ENCODE data around the gene IFNA13. TPM values are rescaled to one million over a fixed set of nuclear protein-coding genes. Genes with fewer than 3 reads are reported as not detected.

The IFNA13 gene
- total and polyA plus RNA-seq, 2 of the 13 experiments (the other 11 are each of a cell fraction or from before 2014, with no cell fraction given), result not detected

GRCh38 chr9:21334701-21335632, 32.9 kb downstream of the IFNA13 start, which contains the start of gene KLHL9 (continued):
- no peak for TF ChIP-seq ZNF609 (CRISPR knock-in tag; IDR thresholded peaks at IDR 0.05; ENCODE audit: borderline replicate concordance)
- no peak for TF ChIP-seq ZNF318 (CRISPR knock-in tag; IDR thresholded peaks at IDR 0.05)
- no peak for TF ChIP-seq NFKBIZ (CRISPR knock-in tag; IDR thresholded peaks at IDR 0.05)
- TF ChIP-seq CHD4 (IDR thresholded peaks at IDR 0.05; ENCODE audit: borderline replicate concordance, low read length), result no peak
- TF ChIP-seq, protein P1, sequence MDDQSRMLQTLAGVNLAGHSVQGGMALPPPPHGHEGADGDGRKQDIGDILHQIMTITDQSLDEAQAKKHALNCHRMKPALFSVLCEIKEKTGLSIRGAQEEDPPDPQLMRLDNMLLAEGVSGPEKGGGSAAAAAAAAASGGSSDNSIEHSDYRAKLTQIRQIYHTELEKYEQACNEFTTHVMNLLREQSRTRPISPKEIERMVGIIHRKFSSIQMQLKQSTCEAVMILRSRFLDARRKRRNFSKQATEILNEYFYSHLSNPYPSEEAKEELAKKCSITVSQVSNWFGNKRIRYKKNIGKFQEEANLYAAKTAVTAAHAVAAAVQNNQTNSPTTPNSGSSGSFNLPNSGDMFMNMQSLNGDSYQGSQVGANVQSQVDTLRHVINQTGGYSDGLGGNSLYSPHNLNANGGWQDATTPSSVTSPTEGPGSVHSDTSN (CRISPR knock-in tag; IDR thresholded peaks at IDR 0.05; ENCODE audit: borderline replicate concordance), result no peak
- TF ChIP-seq ZNF713 (CRISPR knock-in tag; IDR thresholded peaks at IDR 0.05), result no peak
- 0 out of 2 replicates have a peak, but pooled peaks have one; percentile 56 for TF ChIP-seq HNRNPL (IDR thresholded peaks at IDR 0.05; ENCODE audit: low read depth, low read length)
- TF ChIP-seq ZSCAN25 (CRISPR knock-in tag; IDR thresholded peaks at IDR 0.05), result peak; percentile 76; the same call in 1 of the 2 replicates
- peak; percentile 65 for TF ChIP-seq PITX1 (CRISPR knock-in tag; IDR thresholded peaks at IDR 0.05)
